A549 (cell line): ENCODE results near the gene RFC4. TPM values are rescaled to one million over a fixed set of nuclear protein-coding genes. Genes with fewer than 3 reads are reported as not detected.

Experiments
- ATAC-seq, 2 experiments: fragments of 200-7000 bp in 1 of 2; fragments of >200 bp in 1 of 2; cut with Nextera tagmentation in 1 of 2; cut with Tn5 transposase in 1 of 2; 3 replicates each; pipeline versions ENCODE4 v1.8.0 to v1.9.1; 2018 to 2020; ENCODE audit warnings: mild to moderate bottlenecking in 1 of 2, moderate library complexity in 1 of 2
- CTCF ChIA-PET: fragments of 300-600 bp; sonication (Branson Sonifier 250); formaldehyde crosslinking; extraction: SDS; loops from one replicate; lab custom pipeline; 2021; ENCODE audit warnings: antibody characterized with exemption, inconsistent platforms; lab: Yijun Ruan, JAX
- POLR2A ChIA-PET: fragments of 350-600 bp; formaldehyde crosslinking; extraction: SDS; loops from one replicate; lab custom pipeline; 2021; ENCODE audit warnings: antibody characterized with exemption, inconsistent platforms; lab: Yijun Ruan, JAX
- DNase-seq, 2 experiments: peaks; one replicate each; pipeline versions ENCODE4 v3.0.0 to v3.0.0-alpha.2; 2011 to 2016; ENCODE audit warnings: low read depth in 1 of 2, low spot score in 1 of 2
- FAIRE-seq: peaks from 2 replicates; lab custom pipeline; 2011; peaks lifted over from hg19 to GRCh38; lab: Jason Lieb, UNC
- H3K27ac ChIP-seq, 2 experiments: fragments of >200 bp; sonication (Bioruptor Twin); formaldehyde crosslinking; 3 replicates each; pipeline ENCODE4 v1.5.1; 2016 to 2017
- H3K4me1 ChIP-seq: fragments of >200 bp; sonication (Bioruptor Twin); formaldehyde crosslinking; 3 replicates; pipeline ENCODE4 v1.6.1; 2016
- H3K4me2 ChIP-seq: fragments of >200 bp; sonication (Bioruptor Twin); formaldehyde crosslinking; 3 replicates; pipeline ENCODE4 v1.6.1; 2016
- H3K4me3 ChIP-seq: fragments of >200 bp; sonication (Bioruptor Twin); formaldehyde crosslinking; 3 replicates; pipeline ENCODE4 v1.5.1; 2016
- H3K9me3 ChIP-seq: fragments of >200 bp; sonication (Bioruptor Twin); formaldehyde crosslinking; 3 replicates; pipeline ENCODE4 v1.6.1; 2016
- CBX8 ChIP-seq: fragments of 200-600 bp; sonication (generic); IDR thresholded peaks from 2 replicates; pipeline ENCODE4 v1.6.1; 2016
- EHF ChIP-seq: fragments of 250-450 bp; sonication (Bioruptor Pico); IDR thresholded peaks from 2 replicates; pipeline ENCODE4 v1.5.0; 2020; ENCODE audit warnings: mild to moderate bottlenecking
- EHMT2 ChIP-seq: fragments of 200-600 bp; sonication (generic); IDR thresholded peaks from 2 replicates; pipeline ENCODE4 v1.6.1; 2016; ENCODE audit warnings: antibody characterized with exemption, low read depth, mild to moderate bottlenecking, moderate library complexity
- FOSB ChIP-seq: fragments of 250-450 bp; sonication (Bioruptor Pico); IDR thresholded peaks from 2 replicates; pipeline ENCODE4 v1.5.0; 2020; ENCODE audit warnings: mild to moderate bottlenecking, moderate library complexity
- FOSL2 ChIP-seq, 2 experiments: fragments of 450-650 bp in 1 of 2; fragments of >200 bp in 1 of 2; sonication (Bioruptor Twin) in 1 of 2; formaldehyde crosslinking; IDR thresholded peaks; 2 replicates each; pipeline versions ENCODE4 v1.5.0 to v1.6.1; 2016 to 2020; ENCODE audit warnings: mild to moderate bottlenecking in 1 of 2, moderate library complexity in 1 of 2
- FOXS1 ChIP-seq: fragments of 250-450 bp; sonication (Bioruptor Pico); IDR thresholded peaks from 2 replicates; pipeline ENCODE4 v1.5.0; 2020; ENCODE audit warnings: mild to moderate bottlenecking, moderate library complexity
- GATA3 ChIP-seq: IDR thresholded peaks from 2 replicates; pipeline ENCODE4 v1.6.1; 2012; ENCODE audit warnings: borderline replicate concordance
- HDAC2 ChIP-seq: fragments of 200-600 bp; sonication (generic); IDR thresholded peaks from 2 replicates; pipeline ENCODE4 v1.6.1; 2016
- HEYL ChIP-seq: fragments of 250-450 bp; sonication (Bioruptor Pico); IDR thresholded peaks from 2 replicates; pipeline ENCODE4 v1.8.0; 2021; ENCODE audit warnings: mild to moderate bottlenecking, moderate library complexity
- HOXA7 ChIP-seq: fragments of 250-450 bp; sonication (Bioruptor Pico); IDR thresholded peaks from 2 replicates; pipeline ENCODE4 v1.5.0; 2020; ENCODE audit warnings: mild to moderate bottlenecking, moderate library complexity
- HOXB13 ChIP-seq: fragments of 250-450 bp; sonication (Bioruptor Pico); IDR thresholded peaks from 2 replicates; pipeline ENCODE4 v1.5.0; 2020; ENCODE audit warnings: low read depth, mild to moderate bottlenecking, moderate library complexity
- KDM1A ChIP-seq: fragments of 200-600 bp; sonication (generic); IDR thresholded peaks from 2 replicates; pipeline ENCODE4 v1.6.1; 2016; ENCODE audit warnings: low read depth, mild to moderate bottlenecking
- MAZ ChIP-seq: fragments of 150-350 bp; IDR thresholded peaks from 2 replicates; pipeline ENCODE4 v1.6.1; 2014; ENCODE audit warnings: antibody characterized with exemption, low read depth, low read length, borderline replicate concordance
- POLR2AphosphoS2 ChIP-seq: conservative IDR thresholded peaks from 2 replicates; pipeline ENCODE4 v1.6.1; 2012; ENCODE audit warnings: low read length, improper control_type of control experiment, inconsistent platforms
- RARB ChIP-seq: fragments of 250-450 bp; sonication (Bioruptor Pico); IDR thresholded peaks from 2 replicates; pipeline ENCODE4 v1.8.0; 2021; ENCODE audit warnings: mild to moderate bottlenecking, moderate library complexity
- REST ChIP-seq: fragments of 200-600 bp; sonication (generic); IDR thresholded peaks from 2 replicates; pipeline ENCODE4 v1.6.1; 2016; ENCODE audit warnings: antibody characterized with exemption, mild to moderate bottlenecking, moderate library complexity
- ZC3H11A ChIP-seq: fragments of 450-650 bp; IDR thresholded peaks from 2 replicates; pipeline ENCODE4 v1.6.1; 2014; ENCODE audit warnings: antibody characterized with exemption, mild to moderate bottlenecking
- WGBS: methylation state at CpG from one replicate; pipeline ENCODE4 v1.1.6; 2017; ENCODE audit errors: missing lambda C conversion rate; 5-methylcytosine and 5-hydroxymethylcytosine counted together
- polyA plus RNA-seq, 4 experiments: library from polyadenylated mRNA; depleted of rRNA in 3 of 4; stranded (reverse); fragments of >200 nt; fragmentation: RNase III in 1 of 4; extraction: RNeasy Plus Mini Kit Qiagen cat#74134 plus additional on column Dnase treatment in 1 of 4; gene quantifications; 2 replicates in 3 of 4; 3 replicates in 1 of 4; pipeline ENCODE4 v1.2.3, GENCODE V29; 2011 to 2017
- TF ChIP-seq, protein P1 (sequence below): fragments of >200 bp; sonication (Bioruptor Twin); formaldehyde crosslinking; IDR thresholded peaks from 2 replicates; pipeline ENCODE4 v1.6.1; 2016
- TF ChIP-seq, protein P2 (sequence below): fragments of >200 bp; sonication (Bioruptor Twin); formaldehyde crosslinking; IDR thresholded peaks from 3 replicates; pipeline ENCODE4 v1.6.1; 2016
- TF ChIP-seq, protein P3 (sequence below): fragments of 250-450 bp; sonication (Bioruptor Pico); IDR thresholded peaks from 2 replicates; pipeline ENCODE4 v1.5.0; 2020; ENCODE audit warnings: low read depth, mild to moderate bottlenecking, moderate library complexity

RFC4 gene
- polyA plus RNA-seq, 2 of the 4 experiments (the other 2 are of a cell fraction) = 40.6 to 68.8 TPM

DNA sequence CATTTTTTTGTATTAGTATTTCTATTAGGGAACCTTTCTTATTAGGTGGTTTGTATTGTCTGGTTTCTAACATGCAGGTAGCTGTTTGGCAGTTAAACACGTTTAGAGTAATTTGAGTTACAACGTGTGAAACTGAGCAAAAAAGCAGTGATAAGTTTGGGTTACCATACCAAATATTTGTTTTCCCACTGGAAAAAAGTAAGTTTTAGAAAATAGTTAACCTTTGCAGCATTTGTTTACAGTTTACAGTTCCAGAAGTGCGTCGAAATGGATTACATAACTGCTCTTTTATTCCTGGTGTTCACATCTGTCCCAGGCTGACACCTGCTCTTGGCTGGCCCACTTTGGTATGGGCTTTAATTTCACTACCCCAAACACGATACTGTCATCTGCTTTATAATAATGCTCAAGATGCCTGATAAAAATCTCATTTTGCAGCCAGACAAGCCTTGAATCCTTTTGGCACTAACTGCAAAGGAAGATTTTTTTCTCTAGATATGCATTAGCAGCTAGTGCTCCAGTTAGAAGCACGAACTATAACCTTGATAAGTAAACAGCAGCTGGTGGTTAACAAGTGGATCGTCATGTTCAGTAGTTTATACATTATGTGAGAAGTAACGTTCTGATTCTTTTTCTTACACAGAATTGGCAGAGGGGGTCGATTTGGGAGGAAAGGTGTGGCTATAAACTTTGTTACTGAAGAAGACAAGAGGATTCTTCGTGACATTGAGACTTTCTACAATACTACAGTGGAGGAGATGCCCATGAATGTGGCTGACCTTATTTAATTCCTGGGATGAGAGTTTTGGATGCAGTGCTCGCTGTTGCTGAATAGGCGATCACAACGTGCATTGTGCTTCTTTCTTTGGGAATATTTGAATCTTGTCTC lies 17.6 kb downstream of the RFC4 start:
- Histone ChIP-seq H3K27ac (no peak overlapping the region), H3K4me3 (peak overlapping the region; percentile 94; the same call in 2 of the 3 replicates), H3K9me3 (no peaks in the 10 kb centered on the region), H3K4me2 (peak overlapping the region; percentile 99), H3K4me1 (peaks cover 48% of the 10 kb centered on the region)
- 29% methylated on average over 13 of the region's 13 CpGs for WGBS
- ChIA-PET POLR2A (interaction anchor here (1.0 kb wide), 1 partner anchor 172 kb away, joined by 3 read pairs; no protein-coding TSS in a partner anchor), CTCF (no interaction called here)
- ATAC-seq (no peak), DNase-seq (no peak), FAIRE-seq (no peak)
- TF ChIP-seq, protein P1, sequence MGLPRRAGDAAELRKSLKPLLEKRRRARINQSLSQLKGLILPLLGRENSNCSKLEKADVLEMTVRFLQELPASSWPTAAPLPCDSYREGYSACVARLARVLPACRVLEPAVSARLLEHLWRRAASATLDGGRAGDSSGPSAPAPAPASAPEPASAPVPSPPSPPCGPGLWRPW = no peak
- TF ChIP-seq, protein P2, sequence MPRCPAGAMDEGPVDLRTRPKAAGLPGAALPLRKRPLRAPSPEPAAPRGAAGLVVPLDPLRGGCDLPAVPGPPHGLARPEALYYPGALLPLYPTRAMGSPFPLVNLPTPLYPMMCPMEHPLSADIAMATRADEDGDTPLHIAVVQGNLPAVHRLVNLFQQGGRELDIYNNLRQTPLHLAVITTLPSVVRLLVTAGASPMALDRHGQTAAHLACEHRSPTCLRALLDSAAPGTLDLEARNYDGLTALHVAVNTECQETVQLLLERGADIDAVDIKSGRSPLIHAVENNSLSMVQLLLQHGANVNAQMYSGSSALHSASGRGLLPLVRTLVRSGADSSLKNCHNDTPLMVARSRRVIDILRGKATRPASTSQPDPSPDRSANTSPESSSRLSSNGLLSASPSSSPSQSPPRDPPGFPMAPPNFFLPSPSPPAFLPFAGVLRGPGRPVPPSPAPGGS = no peak
- TF ChIP-seq, protein P3, sequence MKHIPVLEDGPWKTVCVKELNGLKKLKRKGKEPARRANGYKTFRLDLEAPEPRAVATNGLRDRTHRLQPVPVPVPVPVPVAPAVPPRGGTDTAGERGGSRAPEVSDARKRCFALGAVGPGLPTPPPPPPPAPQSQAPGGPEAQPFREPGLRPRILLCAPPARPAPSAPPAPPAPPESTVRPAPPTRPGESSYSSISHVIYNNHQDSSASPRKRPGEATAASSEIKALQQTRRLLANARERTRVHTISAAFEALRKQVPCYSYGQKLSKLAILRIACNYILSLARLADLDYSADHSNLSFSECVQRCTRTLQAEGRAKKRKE (CRISPR knock-in tag) = no peak
- TF ChIP-seq CBX8 = no peak
- TF ChIP-seq HOXB13 (CRISPR knock-in tag) = no peak
- no peak for TF ChIP-seq EHF (CRISPR knock-in tag)
- TF ChIP-seq EHMT2 = no peak
- TF ChIP-seq RARB (CRISPR knock-in tag) = no peak
- no peak for TF ChIP-seq HDAC2

DNA sequence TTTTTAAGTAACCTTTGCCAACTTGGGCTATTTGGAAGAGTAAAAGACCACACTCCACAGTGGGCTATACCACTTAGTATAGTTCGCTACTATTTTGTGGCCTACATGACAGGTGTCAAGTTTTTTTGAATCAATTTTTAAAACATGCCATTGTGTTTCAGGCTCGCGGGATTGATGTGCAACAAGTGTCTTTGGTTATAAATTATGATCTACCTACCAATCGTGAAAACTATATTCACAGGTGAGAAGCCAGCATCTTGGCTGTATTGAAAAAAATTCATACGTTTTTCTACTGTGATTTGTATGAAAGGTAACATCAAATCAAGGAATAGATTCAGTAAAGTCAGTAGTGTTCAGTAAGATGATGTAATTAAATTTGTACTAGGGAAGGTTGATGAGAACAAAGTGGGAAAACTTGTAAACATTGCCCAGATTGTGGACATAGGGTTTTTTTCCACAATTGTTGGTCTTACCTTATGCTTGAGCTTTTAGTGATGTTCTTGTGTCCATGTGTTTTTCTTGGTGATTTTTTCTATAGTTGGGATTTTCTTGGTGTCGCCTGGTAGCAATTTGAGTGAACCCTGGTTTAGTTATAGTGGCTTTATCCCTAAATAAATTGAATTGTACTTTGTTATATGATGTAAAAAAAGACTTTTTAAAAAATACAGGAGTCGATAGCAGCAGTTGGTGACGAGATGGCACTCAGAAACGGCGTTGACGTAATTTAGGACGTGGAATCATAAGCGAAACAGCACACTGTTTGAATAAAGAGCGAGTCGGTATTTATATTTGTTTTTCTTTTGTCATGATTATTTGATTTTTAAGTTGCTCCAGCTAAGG lies 18.4 kb downstream of the RFC4 start:
- no peak overlapping the region for H3K27ac ChIP-seq
- H3K9me3 ChIP-seq = no peaks in the 10 kb centered on the region
- peak overlapping the region; percentile 94 for H3K4me3 ChIP-seq
- FAIRE-seq = no peak
- ChIA-PET CTCF (no interaction called here), POLR2A (interaction anchor here (1.0 kb wide), 1 partner anchor 171 kb away, joined by 3 read pairs; no protein-coding TSS in a partner anchor)
- no peak for TF ChIP-seq POLR2AphosphoS2
- WGBS = 42% methylated on average over 15 of the region's 15 CpGs
- DNase-seq = no peak
- H3K4me1 ChIP-seq = peaks cover 48% of the 10 kb centered on the region
- peak overlapping the region; percentile 99 for H3K4me2 ChIP-seq
- no peak for ATAC-seq

DNA sequence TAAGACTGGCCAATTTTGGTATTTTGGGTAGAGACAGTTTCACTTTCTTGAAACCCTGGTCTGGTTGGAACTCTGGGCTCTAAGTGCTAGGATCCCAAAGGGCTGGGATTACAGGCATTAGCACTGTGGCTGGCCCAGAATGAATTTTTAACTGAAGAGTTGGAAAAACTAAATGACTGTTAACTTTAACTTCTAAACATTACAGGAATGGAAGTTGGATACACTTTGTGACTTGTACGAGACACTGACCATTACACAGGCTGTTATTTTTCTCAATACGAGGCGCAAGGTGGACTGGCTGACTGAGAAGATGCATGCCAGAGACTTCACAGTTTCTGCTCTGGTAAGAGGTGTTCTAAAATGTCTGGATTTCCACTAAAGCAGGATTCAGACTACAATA lies 19.4 kb downstream of the RFC4 start:
- FAIRE-seq (no peak), DNase-seq (no peak), ATAC-seq (no peak)
- CTCF ChIA-PET = no interaction called here
- Histone ChIP-seq H3K4me1 (peaks cover 51% of the 10 kb centered on the region), H3K4me3 (peak overlapping the region; percentile 94), H3K27ac (peak overlapping the region in 1 of 2 experiments; percentile 28; a peak in 1 of 6 replicates), H3K4me2 (peak overlapping the region; percentile 99), H3K9me3 (no peaks in the 10 kb centered on the region)
- TF ChIP-seq FOXS1 (CRISPR knock-in tag) (no peak), GATA3 (no peak), HEYL (0 out of 2 replicates have a peak, but pooled peaks have one; percentile 27), REST (no peak), ZC3H11A (no peak), POLR2AphosphoS2 (0 out of 2 replicates have a peak, but pooled peaks have one; percentile 29), HOXA7 (CRISPR knock-in tag) (no peak), FOSL2 (IDR thresholded peaks at IDR 0.05) (no peak), FOSL2 (CRISPR knock-in tag; IDR thresholded peaks at IDR 0.05) (no peak), FOSB (CRISPR knock-in tag) (no peak), CBX8 (no peak), MAZ (no peak), KDM1A (no peak)
- TF ChIP-seq, protein P3 (CRISPR knock-in tag) = no peak
- TF ChIP-seq, protein P2 = no peak
- 62% methylated on average over 3 of the region's 3 CpGs for WGBS
- POLR2A ChIA-PET = no interaction called here
